Tibial nerve (tissue), 4 donors: ENCODE measurements around the gene CHN1. TPM values are rescaled to one million over a fixed set of nuclear protein-coding genes. Genes with fewer than 3 reads are reported as not detected.

Experiments used
- DNase-seq, 2 donors: peaks; one replicate each; pipeline ENCODE4 v3.0.0-alpha.2; 2019; ENCODE audit warnings: low spot score in 2 of 2
- H3K27ac ChIP-seq, 4 donors: fragments of 200-600 bp; sonication (generic) in 3 of 4; one replicate each; pipeline ENCODE4 v1.5.1; 2017 to 2019; ENCODE audit warnings: mild to moderate bottlenecking in 1 of 4
- H3K27me3 ChIP-seq, 2 donors: fragments of 200-600 bp; sonication (generic) in 1 of 2; one replicate each; pipeline versions ENCODE4 v1.5.1 to v1.6.0; 2017 to 2019
- H3K36me3 ChIP-seq, 3 donors: fragments of 200-600 bp; sonication (generic); one replicate each; pipeline ENCODE4 v1.5.1; 2018 to 2019
- H3K4me1 ChIP-seq, 4 donors: fragments of 200-600 bp; sonication (generic) in 3 of 4; one replicate each; pipeline ENCODE4 v1.5.1; 2017 to 2019
- H3K4me3 ChIP-seq, 4 donors: fragments of 200-600 bp; sonication (generic) in 3 of 4; one replicate each; pipeline ENCODE4 v1.5.1; 2017 to 2019; ENCODE audit warnings: mild to moderate bottlenecking in 1 of 4, moderate library complexity in 1 of 4
- H3K9me3 ChIP-seq, 4 donors: fragments of 200-600 bp; sonication (generic) in 3 of 4; one replicate each; pipeline ENCODE4 v1.5.1; 2017 to 2019
- EP300 ChIP-seq, 2 donors: sonication (generic); formaldehyde crosslinking; IDR thresholded peaks; one replicate each; pipeline ENCODE4 v1.6.1; 2017; ENCODE audit warnings: antibody characterized with exemption in 2 of 2, mild to moderate bottlenecking in 1 of 2
- POLR2A ChIP-seq, 2 donors: fragments of 450-650 bp; IDR thresholded peaks; one replicate each; pipeline ENCODE4 v1.6.1; 2017; ENCODE audit warnings: antibody characterized with exemption in 2 of 2, mild to moderate bottlenecking in 2 of 2, moderate library complexity in 2 of 2
- WGBS, 2 donors: methylation state at CpG; one replicate each; pipeline ENCODE4 v1.1.5; 2018; 5-methylcytosine and 5-hydroxymethylcytosine counted together
- total RNA-seq, 4 donors: library from RNA; depleted of rRNA; stranded (reverse); fragments of >200 nt; gene quantifications; one replicate each; pipeline ENCODE4 v1.1.0, GENCODE V29; 2016
- TF ChIP-seq, protein P1 (sequence below), 5 experiments: fragments of 200-600 bp in 3 of 5; fragments of 450-650 bp in 2 of 5; sonication (generic) in 3 of 5; IDR thresholded peaks; one replicate each; pipeline ENCODE4 v1.5.1; 2016 to 2019; ENCODE audit warnings: antibody characterized with exemption in 5 of 5, mild to moderate bottlenecking in 3 of 5, moderate library complexity in 2 of 5

CHN1 gene
- total RNA-seq, 4 donors from 2014 or later: 17.3 to 27.2 (median 23.8) TPM

- no peak for DNase-seq
- H3K27ac ChIP-seq: no peak overlapping the region
- no peaks in the 10 kb centered on the region for H3K27me3 ChIP-seq
- peaks cover 0 to 23% (median 9%) of the 10 kb centered on the region in 4 donors for H3K4me1 ChIP-seq
- H3K9me3 ChIP-seq: no peaks in the 10 kb centered on the region
- no peaks in the 10 kb centered on the region for H3K36me3 ChIP-seq
- H3K4me3 ChIP-seq: no peak overlapping the region
- TF ChIP-seq, protein P1, sequence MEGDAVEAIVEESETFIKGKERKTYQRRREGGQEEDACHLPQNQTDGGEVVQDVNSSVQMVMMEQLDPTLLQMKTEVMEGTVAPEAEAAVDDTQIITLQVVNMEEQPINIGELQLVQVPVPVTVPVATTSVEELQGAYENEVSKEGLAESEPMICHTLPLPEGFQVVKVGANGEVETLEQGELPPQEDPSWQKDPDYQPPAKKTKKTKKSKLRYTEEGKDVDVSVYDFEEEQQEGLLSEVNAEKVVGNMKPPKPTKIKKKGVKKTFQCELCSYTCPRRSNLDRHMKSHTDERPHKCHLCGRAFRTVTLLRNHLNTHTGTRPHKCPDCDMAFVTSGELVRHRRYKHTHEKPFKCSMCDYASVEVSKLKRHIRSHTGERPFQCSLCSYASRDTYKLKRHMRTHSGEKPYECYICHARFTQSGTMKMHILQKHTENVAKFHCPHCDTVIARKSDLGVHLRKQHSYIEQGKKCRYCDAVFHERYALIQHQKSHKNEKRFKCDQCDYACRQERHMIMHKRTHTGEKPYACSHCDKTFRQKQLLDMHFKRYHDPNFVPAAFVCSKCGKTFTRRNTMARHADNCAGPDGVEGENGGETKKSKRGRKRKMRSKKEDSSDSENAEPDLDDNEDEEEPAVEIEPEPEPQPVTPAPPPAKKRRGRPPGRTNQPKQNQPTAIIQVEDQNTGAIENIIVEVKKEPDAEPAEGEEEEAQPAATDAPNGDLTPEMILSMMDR (IDR thresholded peaks at IDR 0.05): no peak
- TF ChIP-seq EP300 (IDR thresholded peaks at IDR 0.05): no peak
- no peak for TF ChIP-seq POLR2A (IDR thresholded peaks at IDR 0.05)
- 69 to 82% methylated on average over 9 of the region's 9 CpGs for WGBS, 2 donors
Measured at GRCh38 chr2:174768557-174768956, 236.6 kb downstream of the CHN1 start.

DNA sequence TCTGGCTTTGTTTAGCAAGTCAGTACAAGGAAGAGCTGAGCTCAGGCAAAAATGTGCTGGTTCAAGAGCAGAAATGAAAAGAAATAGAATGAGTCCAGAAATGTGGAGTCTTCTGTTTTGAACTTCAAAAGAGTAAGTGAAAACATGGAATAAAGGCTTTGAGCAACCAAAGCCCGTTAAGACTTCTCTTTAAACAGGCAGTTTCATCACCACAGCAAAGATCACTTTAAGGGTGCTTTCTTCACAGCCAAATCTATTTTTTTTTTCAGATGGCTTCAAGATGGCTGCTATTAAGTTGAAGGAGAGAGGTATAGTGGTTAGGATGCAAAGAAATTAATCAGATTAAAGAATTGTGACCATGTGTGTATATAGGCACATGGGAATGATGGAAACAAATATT, 238.9 kb downstream of the CHN1 start:
- Histone ChIP-seq H3K36me3 (no peaks in the 10 kb centered on the region), H3K4me1 (peaks cover 0 to 8% (median 2%) of the 10 kb centered on the region in 4 donors), H3K27me3 (no peaks in the 10 kb centered on the region), H3K27ac (no peak overlapping the region), H3K9me3 (no peaks in the 10 kb centered on the region), H3K4me3 (no peak overlapping the region)
- TF ChIP-seq, protein P1 (IDR thresholded peaks at IDR 0.05): no peak
- TF ChIP-seq EP300 (IDR thresholded peaks at IDR 0.05) (no peak), POLR2A (IDR thresholded peaks at IDR 0.05) (no peak)
- no peak for DNase-seq
- WGBS, 2 donors: 62 to 63% methylated on average over 1 of the region's 1 CpG

GRCh38 chr2:174765576-174765975, 239.6 kb downstream of the CHN1 start:
- Histone ChIP-seq H3K4me1 (peaks cover 0 to 8% (median 2%) of the 10 kb centered on the region in 4 donors), H3K9me3 (no peaks in the 10 kb centered on the region), H3K27me3 (no peaks in the 10 kb centered on the region), H3K36me3 (no peaks in the 10 kb centered on the region), H3K4me3 (no peak overlapping the region), H3K27ac (no peak overlapping the region)
- no peak for TF ChIP-seq EP300 (IDR thresholded peaks at IDR 0.05)
- TF ChIP-seq POLR2A (IDR thresholded peaks at IDR 0.05): no peak
- TF ChIP-seq, protein P1 (IDR thresholded peaks at IDR 0.05): no peak
- no peak for DNase-seq
- 60 to 65% methylated on average over 4 of the region's 4 CpGs for WGBS, 2 donors

DNA sequence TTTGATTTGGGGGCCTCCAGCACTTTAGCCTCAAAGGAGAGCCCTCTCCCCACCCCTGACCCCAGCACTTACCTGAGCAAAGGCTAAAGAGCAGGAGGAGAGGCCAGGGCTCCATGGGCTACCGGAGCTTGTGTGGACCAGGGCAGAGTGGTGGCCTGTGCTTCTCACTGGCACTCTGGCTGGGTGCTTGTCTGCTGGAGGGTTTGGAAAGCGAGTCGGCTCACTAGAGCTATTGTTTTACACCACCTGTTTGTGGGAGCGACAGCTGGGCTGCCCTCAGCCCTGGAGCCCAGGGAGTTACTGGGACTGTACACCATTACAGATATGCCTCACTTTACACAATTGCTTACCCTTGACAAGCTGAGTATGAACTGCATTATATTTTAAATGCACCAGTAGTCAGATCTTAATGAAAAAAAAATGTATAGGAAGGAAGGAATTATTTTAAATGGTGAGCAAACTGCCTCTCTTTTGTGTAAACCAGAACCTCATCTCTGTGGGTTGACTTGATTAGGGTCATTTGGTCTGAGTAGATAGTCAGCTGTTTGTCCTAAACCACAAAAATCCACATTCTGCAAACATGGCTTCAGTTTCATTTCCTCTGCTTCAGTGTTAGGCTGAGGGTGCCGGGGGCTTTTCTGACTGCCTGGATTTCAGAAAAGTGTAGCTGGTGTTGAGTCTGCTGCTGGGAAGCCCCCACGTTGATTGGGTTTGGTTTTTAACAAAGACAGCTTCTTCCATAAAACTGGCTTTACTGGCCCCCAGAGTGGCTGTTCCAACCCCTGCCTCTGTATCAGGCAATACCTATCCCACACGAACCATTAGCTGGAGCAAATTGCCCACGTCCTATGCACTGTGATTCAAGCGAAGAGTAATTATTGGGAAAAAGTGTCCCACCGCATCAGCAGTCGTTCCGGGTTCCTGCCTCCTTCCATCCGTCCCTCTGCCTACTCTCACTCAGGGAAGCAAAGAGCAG, 240.6 kb downstream of the CHN1 start, which contains the start of gene CHRNA1:
Gene CHRNA1, minus strand, starts transcription at position 193 of the 976 bp plus-strand sequence. Its CDS starts 78 bp downstream, at position 115.
- TF ChIP-seq EP300 (IDR thresholded peaks at IDR 0.05) (no peak), POLR2A (IDR thresholded peaks at IDR 0.05) (no peak)
- TF ChIP-seq, protein P1 (IDR thresholded peaks at IDR 0.05): no peak
- peaks cover 0 to 8% (median 2%) of the 10 kb centered on the region in 4 donors for H3K4me1 ChIP-seq
- no peaks in the 10 kb centered on the region for H3K36me3 ChIP-seq
- no peak within 1 kb of the TSS for H3K4me3 ChIP-seq
- H3K27ac ChIP-seq: peak within 1 kb of the TSS in 1 of 4 donors; percentile 40
- no peaks in the 10 kb centered on the region for H3K27me3 ChIP-seq
- H3K9me3 ChIP-seq: no peaks in the 10 kb centered on the region
- WGBS, 2 donors: 70 to 74% methylated on average over 13 of the region's 13 CpGs
- DNase-seq: no peak

DNA sequence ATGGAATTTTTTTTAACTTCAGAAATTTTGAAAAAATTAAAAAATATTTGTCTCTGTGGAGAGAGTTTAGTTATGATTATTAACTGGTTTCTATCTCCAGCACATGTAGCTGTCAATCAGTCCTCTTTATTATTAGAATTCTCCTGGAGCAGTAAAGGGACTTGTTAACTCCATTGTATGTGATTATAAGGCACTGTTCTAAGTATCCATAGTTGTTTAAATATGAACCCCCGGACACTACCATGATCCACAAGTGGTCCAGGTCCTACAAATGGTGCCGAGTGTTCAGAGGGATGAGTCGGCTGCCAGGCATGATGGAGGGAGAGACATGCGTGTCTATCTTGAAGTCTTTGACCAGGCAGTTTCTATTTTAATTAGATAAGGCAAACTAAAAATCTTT, 241.4 kb downstream of the CHN1 start:
- TF ChIP-seq EP300 (IDR thresholded peaks at IDR 0.05) (no peak), POLR2A (IDR thresholded peaks at IDR 0.05) (no peak)
- TF ChIP-seq, protein P1 (IDR thresholded peaks at IDR 0.05): no peak
- H3K9me3 ChIP-seq: no peaks in the 10 kb centered on the region
- H3K4me3 ChIP-seq: no peak overlapping the region
- WGBS, 2 donors: 93 to 96% methylated on average over 4 of the region's 4 CpGs
- H3K4me1 ChIP-seq: peaks cover 0 to 8% (median 2%) of the 10 kb centered on the region in 4 donors
- no peak for DNase-seq
- H3K36me3 ChIP-seq: no peaks in the 10 kb centered on the region
- no peak overlapping the region for H3K27ac ChIP-seq
- no peaks in the 10 kb centered on the region for H3K27me3 ChIP-seq
